KMS-11 (cell line): ENCODE measurements around the gene PIGV.

Experiments used
- H2AFZ ChIP-seq: fragments of 200-600 bp; sonication (generic); 2 replicates; pipeline ENCODE4 v1.6.1; 2016; ENCODE audit warnings: antibody characterized with exemption, mixed run types, low read depth
- H3K27ac ChIP-seq: fragments of 200-600 bp; sonication (generic); 2 replicates; pipeline ENCODE4 v1.6.1; 2016; ENCODE audit warnings: mild to moderate bottlenecking, mixed run types
- H3K27me3 ChIP-seq: fragments of 200-600 bp; sonication (generic); 2 replicates; pipeline ENCODE4 v1.6.1; 2017; ENCODE audit warnings: mild to moderate bottlenecking, low read depth, mixed run types, moderate library complexity; ENCODE audit not compliant: insufficient read depth
- H3K36me3 ChIP-seq: fragments of 200-600 bp; sonication (generic); 2 replicates; pipeline ENCODE4 v1.6.1; 2017; ENCODE audit warnings: mild to moderate bottlenecking, mixed run types; ENCODE audit not compliant: insufficient read depth
- H3K4me1 ChIP-seq: fragments of 200-600 bp; sonication (generic); 2 replicates; pipeline ENCODE4 v1.6.1; 2016; ENCODE audit warnings: mild to moderate bottlenecking, low read depth, mixed run types; ENCODE audit not compliant: poor library complexity, severe bottlenecking
- H3K4me2 ChIP-seq: fragments of 200-600 bp; sonication (generic); 2 replicates; pipeline ENCODE4 v1.7.0; 2016; ENCODE audit warnings: mild to moderate bottlenecking, mixed run types
- H3K4me3 ChIP-seq: fragments of 200-600 bp; sonication (generic); IDR thresholded peaks from 2 replicates; pipeline ENCODE4 v1.6.1; 2017; ENCODE audit warnings: low read depth, low read length, mixed read lengths; ENCODE audit not compliant: insufficient read depth
- H3K79me2 ChIP-seq: fragments of 200-600 bp; sonication (generic); 2 replicates; pipeline ENCODE4 v1.6.1; 2016; ENCODE audit warnings: low read depth, mixed run types; ENCODE audit not compliant: insufficient read depth
- H3K9ac ChIP-seq: fragments of 200-600 bp; sonication (generic); 2 replicates; pipeline ENCODE4 v1.6.1; 2016; ENCODE audit warnings: mild to moderate bottlenecking, mixed run types
- H4K20me1 ChIP-seq: fragments of 200-600 bp; sonication (generic); 2 replicates; pipeline ENCODE4 v1.6.1; 2016; ENCODE audit warnings: mild to moderate bottlenecking, mixed run types; ENCODE audit not compliant: insufficient read depth
- TF ChIP-seq, protein P1 (sequence below): fragments of 200-600 bp; sonication (generic); conservative IDR thresholded peaks from 2 replicates; pipeline ENCODE4 v1.6.1; 2017; ENCODE audit warnings: low read depth, mild to moderate bottlenecking, antibody characterized with exemption, low read length, moderate library complexity, mixed read lengths

The PIGV gene

GRCh38 chr1:26748351-26748750 lies 39.4 kb upstream of the PIGV start:
- Histone ChIP-seq H4K20me1 (peaks cover 4% of the 10 kb centered on the region; the same call in 1 of the 2 replicates), H3K27ac (no peak overlapping the region), H3K9ac (no peak overlapping the region), H2AFZ (no peak overlapping the region), H3K4me3 (no peak overlapping the region), H3K4me1 (peaks cover 32% of the 10 kb centered on the region), H3K4me2 (no peak overlapping the region), H3K27me3 (no peaks in the 10 kb centered on the region), H3K79me2 (peaks cover 69% of the 10 kb centered on the region), H3K36me3 (0 out of 2 replicates have a peak, but pooled peaks cover 3% of the 10 kb centered on the region)
- TF ChIP-seq, protein P1, sequence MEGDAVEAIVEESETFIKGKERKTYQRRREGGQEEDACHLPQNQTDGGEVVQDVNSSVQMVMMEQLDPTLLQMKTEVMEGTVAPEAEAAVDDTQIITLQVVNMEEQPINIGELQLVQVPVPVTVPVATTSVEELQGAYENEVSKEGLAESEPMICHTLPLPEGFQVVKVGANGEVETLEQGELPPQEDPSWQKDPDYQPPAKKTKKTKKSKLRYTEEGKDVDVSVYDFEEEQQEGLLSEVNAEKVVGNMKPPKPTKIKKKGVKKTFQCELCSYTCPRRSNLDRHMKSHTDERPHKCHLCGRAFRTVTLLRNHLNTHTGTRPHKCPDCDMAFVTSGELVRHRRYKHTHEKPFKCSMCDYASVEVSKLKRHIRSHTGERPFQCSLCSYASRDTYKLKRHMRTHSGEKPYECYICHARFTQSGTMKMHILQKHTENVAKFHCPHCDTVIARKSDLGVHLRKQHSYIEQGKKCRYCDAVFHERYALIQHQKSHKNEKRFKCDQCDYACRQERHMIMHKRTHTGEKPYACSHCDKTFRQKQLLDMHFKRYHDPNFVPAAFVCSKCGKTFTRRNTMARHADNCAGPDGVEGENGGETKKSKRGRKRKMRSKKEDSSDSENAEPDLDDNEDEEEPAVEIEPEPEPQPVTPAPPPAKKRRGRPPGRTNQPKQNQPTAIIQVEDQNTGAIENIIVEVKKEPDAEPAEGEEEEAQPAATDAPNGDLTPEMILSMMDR, result no peak

DNA sequence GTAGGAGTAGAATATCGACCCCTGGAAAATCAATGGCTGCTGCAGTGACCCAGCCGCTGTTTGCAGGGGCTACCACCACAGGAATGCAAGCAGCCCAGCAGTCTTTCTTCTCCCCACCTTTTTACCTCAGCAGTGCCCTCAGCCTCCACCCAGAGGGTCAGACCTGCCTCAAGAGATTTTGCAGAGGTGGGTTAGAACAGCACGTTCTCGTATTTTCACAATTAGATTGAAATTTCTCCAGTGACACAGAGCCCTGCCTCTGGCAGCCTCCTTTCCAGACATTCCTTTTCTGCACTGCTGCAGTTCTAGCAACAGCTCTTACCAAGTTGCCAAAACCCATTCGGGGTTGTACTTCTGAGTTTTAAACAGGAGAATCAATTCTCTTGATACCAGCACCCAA lies 38.3 kb upstream of the PIGV start:
- Histone ChIP-seq H3K9ac (no peak overlapping the region), H2AFZ (no peak overlapping the region), H4K20me1 (peaks cover 4% of the 10 kb centered on the region; the same call in 1 of the 2 replicates), H3K4me1 (peaks cover 24% of the 10 kb centered on the region), H3K4me2 (no peak overlapping the region), H3K79me2 (peaks cover 77% of the 10 kb centered on the region), H3K36me3 (0 out of 2 replicates have a peak, but pooled peaks cover 7% of the 10 kb centered on the region), H3K27ac (no peak overlapping the region), H3K4me3 (no peak overlapping the region), H3K27me3 (no peaks in the 10 kb centered on the region)
- TF ChIP-seq, protein P1, result no peak

DNA sequence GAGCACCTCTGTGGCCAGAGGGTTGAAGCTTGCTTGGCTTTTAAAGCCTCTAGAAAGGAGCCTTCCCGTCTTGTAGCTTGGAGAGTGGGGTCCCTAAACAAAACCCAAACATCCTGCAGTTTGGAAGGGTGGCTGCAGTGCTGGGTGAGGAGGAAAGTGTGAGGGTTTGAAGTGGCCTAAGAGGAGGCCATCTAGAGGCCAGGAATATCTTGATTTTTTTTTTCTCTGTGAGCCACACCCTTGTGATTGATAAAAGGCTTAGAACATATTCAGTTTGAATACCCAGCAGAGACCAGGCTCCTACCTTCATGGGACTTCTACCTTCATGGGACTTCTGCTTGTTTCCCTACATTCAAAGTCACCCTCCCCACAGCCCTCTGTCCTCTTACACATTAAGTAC lies 37.3 kb upstream of the PIGV start:
- peaks cover 75% of the 10 kb centered on the region for H3K79me2 ChIP-seq
- no peak overlapping the region for H2AFZ ChIP-seq
- H3K27me3 ChIP-seq, result no peaks in the 10 kb centered on the region
- no peak overlapping the region for H3K4me2 ChIP-seq
- H3K4me3 ChIP-seq, result no peak overlapping the region
- H3K27ac ChIP-seq, result no peak overlapping the region
- H3K9ac ChIP-seq, result no peak overlapping the region
- H3K4me1 ChIP-seq, result peaks cover 14% of the 10 kb centered on the region
- peaks cover 4% of the 10 kb centered on the region; the same call in 1 of the 2 replicates for H4K20me1 ChIP-seq
- TF ChIP-seq, protein P1, result no peak
- peaks cover 7% of the 10 kb centered on the region; the same call in 1 of the 2 replicates for H3K36me3 ChIP-seq

DNA sequence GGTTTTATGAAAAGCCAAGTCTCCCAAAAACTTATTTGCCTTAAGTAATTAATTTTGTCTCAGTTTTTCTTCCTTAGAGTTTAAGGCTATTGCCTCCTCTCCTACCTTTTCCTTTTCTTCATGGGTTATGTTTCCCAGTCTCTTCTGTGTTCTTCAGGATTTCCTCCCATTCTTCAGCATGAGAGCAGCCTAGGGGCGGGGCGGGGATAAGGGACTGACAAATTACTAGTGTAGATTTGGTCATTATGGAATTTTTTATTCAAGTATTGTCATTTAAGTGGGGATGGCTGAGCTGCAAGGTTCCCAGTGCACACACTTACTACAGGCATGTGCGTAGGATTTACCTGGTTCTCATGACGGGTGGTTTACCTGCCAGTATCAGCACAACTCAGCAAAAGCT lies 35.2 kb upstream of the PIGV start:
- Histone ChIP-seq H2AFZ (no peak overlapping the region), H3K79me2 (peaks cover 70% of the 10 kb centered on the region), H4K20me1 (peaks cover 4% of the 10 kb centered on the region; the same call in 1 of the 2 replicates), H3K4me3 (no peak overlapping the region), H3K36me3 (peaks cover 3% of the 10 kb centered on the region; the same call in 1 of the 2 replicates), H3K4me2 (no peak overlapping the region), H3K9ac (no peak overlapping the region), H3K27me3 (no peaks in the 10 kb centered on the region), H3K27ac (no peak overlapping the region), H3K4me1 (peaks cover 5% of the 10 kb centered on the region)
- TF ChIP-seq, protein P1, result no peak
